Caco-2 (cell line): ENCODE measurements around the gene C3orf20. TPM values are rescaled to one million over a fixed set of nuclear protein-coding genes. Genes with fewer than 3 reads are reported as not detected.

Source experiments
- BruUV-seq: library from RNA; stranded (reverse); fragments of 400-500 nt; replicated peaks from 2 replicates; lab custom pipeline; 2021; lab: Mats Ljungman, UMichigan
- CTCF ChIA-PET: fragments of 300-600 bp; sonication (Branson Sonifier 250); formaldehyde crosslinking; loops from one replicate; lab custom pipeline; 2022; ENCODE audit warnings: antibody characterized with exemption; lab: Charles Lee
- POLR2A ChIA-PET: fragments of 300-600 bp; sonication (Branson Sonifier 250); formaldehyde crosslinking; loops from one replicate; lab custom pipeline; 2022; ENCODE audit warnings: antibody characterized with exemption; lab: Charles Lee
- DNase-seq, 2 experiments: peaks; one replicate each; pipeline versions ENCODE4 v3.0.0 to v3.0.0-alpha.2; 2020 to 2022
- H3K27me3 ChIP-seq: replicated peaks from 2 replicates; pipeline ENCODE4 v1.6.0; 2011; ENCODE audit warnings: low read length; ENCODE audit not compliant: control insufficient read depth, insufficient read depth
- H3K36me3 ChIP-seq: 2 replicates; pipeline ENCODE4 v1.5.1; 2011; ENCODE audit warnings: low read length; ENCODE audit not compliant: control insufficient read depth, insufficient read depth
- H3K4me1 ChIP-seq: fragments of 250-450 bp; sonication (Bioruptor Pico); 2 replicates; pipeline ENCODE4 v1.5.1; 2020; ENCODE audit warnings: mild to moderate bottlenecking
- H3K4me3 ChIP-seq: 2 replicates; pipeline ENCODE4 v1.5.1; 2011; ENCODE audit warnings: low read depth, mild to moderate bottlenecking, control low read depth, low read length
- H3K9me3 ChIP-seq: fragments of 250-450 bp; sonication (Bioruptor Pico); 2 replicates; pipeline ENCODE4 v1.5.1; 2020; ENCODE audit warnings: mild to moderate bottlenecking, moderate library complexity
- H3K27ac Mint-ChIP-seq: one replicate; pipeline ENCODE4 v1.8.0; 2022; ENCODE audit warnings: mixed read lengths; ENCODE audit not compliant: unreplicated experiment
- H3K27me3 Mint-ChIP-seq: one replicate; pipeline ENCODE4 v1.8.0; 2022; ENCODE audit warnings: mixed read lengths; ENCODE audit not compliant: insufficient read depth, unreplicated experiment
- H3K36me3 Mint-ChIP-seq: one replicate; pipeline ENCODE4 v1.8.0; 2022; ENCODE audit warnings: mild to moderate bottlenecking, mixed read lengths; ENCODE audit not compliant: insufficient read depth, unreplicated experiment
- H3K4me1 Mint-ChIP-seq: one replicate; pipeline ENCODE4 v1.8.0; 2022; ENCODE audit warnings: low read depth, mixed read lengths; ENCODE audit not compliant: unreplicated experiment
- H3K4me3 Mint-ChIP-seq: one replicate; pipeline ENCODE4 v1.8.0; 2022; ENCODE audit warnings: mild to moderate bottlenecking, moderate library complexity, mixed read lengths; ENCODE audit not compliant: unreplicated experiment
- H3K9me3 Mint-ChIP-seq: one replicate; pipeline ENCODE4 v1.8.0; 2022; ENCODE audit warnings: mixed read lengths; ENCODE audit not compliant: unreplicated experiment
- intact Hi-C: fragments of 100-400 bp; cut with micrococcal nuclease; formaldehyde crosslinking; loops from one replicate; pipeline ENCODE4 v1.10.0; 2022; ENCODE audit not compliant: unreplicated experiment
- total RNA-seq: library from RNA; stranded (reverse); gene quantifications from 2 replicates; pipeline ENCODE4 v1.2.3, GENCODE V29; 2022
- TF ChIP-seq, protein P1 (sequence below), 2 experiments: fragments of 200-600 bp in 1 of 2; IDR thresholded peaks; 1 replicate in 1 of 2; 2 replicates in 1 of 2; pipeline versions ENCODE4 v1.5.1 to v1.8.0; 2011 to 2022; ENCODE audit warnings: antibody characterized with exemption in 1 of 2, control low read depth in 1 of 2, inconsistent platforms in 1 of 2, low read depth in 1 of 2, low read length in 1 of 2, mild to moderate bottlenecking in 1 of 2, moderate library complexity in 1 of 2; ENCODE audit not compliant: insufficient read depth in 1 of 2, severe bottlenecking in 1 of 2, unreplicated experiment in 1 of 2

C3orf20 gene
- total RNA-seq, 1 experiment from 2014 or later: 0.09 TPM

DNA sequence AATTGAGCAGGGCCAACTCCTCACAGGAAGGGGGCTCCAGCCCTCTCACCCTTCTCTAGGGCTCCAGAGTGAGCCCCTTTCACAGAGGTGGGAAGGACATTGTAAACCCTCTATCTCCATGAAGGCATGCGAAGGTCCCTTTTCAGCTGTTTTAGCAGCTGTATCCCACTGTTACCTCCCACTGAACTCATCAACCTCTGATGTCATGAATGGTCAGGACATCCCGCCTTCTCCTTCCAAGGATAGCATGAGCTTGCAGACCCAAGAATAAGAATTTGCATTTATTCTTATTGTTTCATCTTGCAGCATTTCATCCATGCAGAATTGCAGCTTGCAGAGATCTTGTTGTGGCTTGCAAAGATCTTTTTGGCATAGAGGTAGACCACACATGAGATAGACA, 119.5 kb downstream of the C3orf20 start:
- no peaks in the 10 kb centered on the region for H3K36me3 Mint-ChIP-seq
- H3K4me3 Mint-ChIP-seq: no peak overlapping the region
- no peaks in the 10 kb centered on the region for H3K4me1 Mint-ChIP-seq
- intact Hi-C loops: no loop called here
- 0 out of 2 replicates have a peak, but pooled peaks cover 3% of the 10 kb centered on the region for H3K4me1 ChIP-seq
- no peaks in the 10 kb centered on the region for H3K9me3 ChIP-seq
- CTCF ChIA-PET: no interaction called here
- no peak for DNase-seq
- H3K27me3 ChIP-seq: no peaks in the 10 kb centered on the region
- peaks cover 2% of the 10 kb centered on the region for H3K27me3 Mint-ChIP-seq
- TF ChIP-seq, protein P1, sequence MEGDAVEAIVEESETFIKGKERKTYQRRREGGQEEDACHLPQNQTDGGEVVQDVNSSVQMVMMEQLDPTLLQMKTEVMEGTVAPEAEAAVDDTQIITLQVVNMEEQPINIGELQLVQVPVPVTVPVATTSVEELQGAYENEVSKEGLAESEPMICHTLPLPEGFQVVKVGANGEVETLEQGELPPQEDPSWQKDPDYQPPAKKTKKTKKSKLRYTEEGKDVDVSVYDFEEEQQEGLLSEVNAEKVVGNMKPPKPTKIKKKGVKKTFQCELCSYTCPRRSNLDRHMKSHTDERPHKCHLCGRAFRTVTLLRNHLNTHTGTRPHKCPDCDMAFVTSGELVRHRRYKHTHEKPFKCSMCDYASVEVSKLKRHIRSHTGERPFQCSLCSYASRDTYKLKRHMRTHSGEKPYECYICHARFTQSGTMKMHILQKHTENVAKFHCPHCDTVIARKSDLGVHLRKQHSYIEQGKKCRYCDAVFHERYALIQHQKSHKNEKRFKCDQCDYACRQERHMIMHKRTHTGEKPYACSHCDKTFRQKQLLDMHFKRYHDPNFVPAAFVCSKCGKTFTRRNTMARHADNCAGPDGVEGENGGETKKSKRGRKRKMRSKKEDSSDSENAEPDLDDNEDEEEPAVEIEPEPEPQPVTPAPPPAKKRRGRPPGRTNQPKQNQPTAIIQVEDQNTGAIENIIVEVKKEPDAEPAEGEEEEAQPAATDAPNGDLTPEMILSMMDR (IDR thresholded peaks at IDR 0.05; ENCODE audit: insufficient read depth in 1 of 2, low read depth in 1 of 2, low read length in 1 of 2, severe bottlenecking in 1 of 2, unreplicated experiment in 1 of 2): no peak
- H3K4me3 ChIP-seq: no peak overlapping the region
- H3K27ac Mint-ChIP-seq: no peak overlapping the region
- BruUV-seq: no TSS peak
- POLR2A ChIA-PET: no interaction called here
- H3K36me3 ChIP-seq: no peaks in the 10 kb centered on the region
- no peaks in the 10 kb centered on the region for H3K9me3 Mint-ChIP-seq

DNA sequence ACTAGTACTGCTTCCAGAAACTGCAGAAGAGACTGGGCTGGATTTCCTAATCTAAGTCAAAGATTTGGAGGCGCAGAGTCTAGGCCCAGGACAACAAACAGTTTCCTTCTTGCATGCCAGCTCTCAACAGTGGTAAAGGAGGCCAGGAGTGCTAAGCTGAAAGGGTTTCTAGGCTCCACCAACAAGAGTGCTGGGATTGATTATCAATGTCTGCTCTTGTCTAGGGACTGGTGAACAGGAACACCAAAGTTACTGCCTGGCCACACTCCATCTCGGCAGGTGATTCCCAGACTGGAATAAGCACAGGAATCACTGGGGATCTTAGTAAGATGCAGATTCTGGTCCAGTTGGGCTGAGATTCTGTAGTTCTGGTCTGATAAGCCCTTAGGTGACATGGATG, 121.1 kb downstream of the C3orf20 start:
- H3K9me3 ChIP-seq: no peaks in the 10 kb centered on the region
- CTCF ChIA-PET: no interaction called here
- no peaks in the 10 kb centered on the region for H3K27me3 ChIP-seq
- BruUV-seq: no TSS peak
- H3K27ac Mint-ChIP-seq: no peak overlapping the region
- POLR2A ChIA-PET: no interaction called here
- H3K27me3 Mint-ChIP-seq: peaks cover 3% of the 10 kb centered on the region
- H3K4me1 ChIP-seq: 0 out of 2 replicates have a peak, but pooled peaks cover 3% of the 10 kb centered on the region
- H3K4me1 Mint-ChIP-seq: no peaks in the 10 kb centered on the region
- H3K4me3 Mint-ChIP-seq: no peak overlapping the region
- H3K9me3 Mint-ChIP-seq: no peaks in the 10 kb centered on the region
- H3K4me3 ChIP-seq: no peak overlapping the region
- TF ChIP-seq, protein P1 (IDR thresholded peaks at IDR 0.05; ENCODE audit: insufficient read depth in 1 of 2, low read depth in 1 of 2, low read length in 1 of 2, severe bottlenecking in 1 of 2, unreplicated experiment in 1 of 2): no peak
- intact Hi-C loops: no loop called here
- H3K36me3 ChIP-seq: no peaks in the 10 kb centered on the region
- H3K36me3 Mint-ChIP-seq: no peaks in the 10 kb centered on the region
- no peak for DNase-seq

DNA sequence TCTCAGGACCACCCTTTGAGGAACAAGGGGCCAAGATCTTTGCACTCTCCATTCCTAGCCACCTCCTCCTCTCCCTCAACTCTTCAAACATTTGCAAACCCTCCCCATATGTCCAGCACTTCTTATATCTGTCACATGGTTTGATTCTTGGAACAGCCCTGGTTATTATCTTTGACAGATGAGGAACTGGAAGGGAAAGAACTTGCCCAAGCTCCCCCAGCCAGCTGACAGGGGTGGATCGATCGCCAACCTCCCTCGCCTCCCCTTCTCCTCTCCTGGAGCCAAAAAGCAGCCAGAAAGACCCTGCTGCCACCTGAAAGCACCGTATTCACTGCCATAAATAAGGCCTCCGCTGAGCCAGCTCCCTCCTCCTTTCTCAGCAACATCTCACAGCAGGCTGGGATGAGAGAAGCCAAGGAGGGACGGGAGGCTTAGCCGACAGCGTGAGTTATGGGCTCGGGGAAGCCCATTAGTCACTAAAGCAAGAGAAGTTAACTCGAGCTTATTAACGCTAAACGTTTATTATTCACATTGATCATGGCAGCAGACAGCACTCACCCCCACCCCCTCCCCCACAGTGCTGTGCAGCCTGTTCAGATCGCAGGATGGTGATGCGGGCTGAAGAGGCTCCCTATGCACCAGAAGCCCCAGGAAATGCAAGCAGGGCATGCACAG, 121.6 kb downstream of the C3orf20 start:
- Histone ChIP-seq H3K9me3 (no peaks in the 10 kb centered on the region), H3K4me3 (no peak overlapping the region), H3K36me3 (no peaks in the 10 kb centered on the region), H3K27me3 (no peaks in the 10 kb centered on the region), H3K4me1 (no peaks in the 10 kb centered on the region)
- no peak overlapping the region for H3K4me3 Mint-ChIP-seq
- TF ChIP-seq, protein P1 (IDR thresholded peaks at IDR 0.05; ENCODE audit: insufficient read depth in 1 of 2, low read depth in 1 of 2, low read length in 1 of 2, severe bottlenecking in 1 of 2, unreplicated experiment in 1 of 2): no peak
- H3K4me1 Mint-ChIP-seq: no peaks in the 10 kb centered on the region
- intact Hi-C loops: no loop called here
- ChIA-PET POLR2A (no interaction called here), CTCF (no interaction called here)
- H3K27ac Mint-ChIP-seq: no peak overlapping the region
- no peaks in the 10 kb centered on the region for H3K36me3 Mint-ChIP-seq
- peaks cover 3% of the 10 kb centered on the region for H3K27me3 Mint-ChIP-seq
- BruUV-seq: no TSS peak
- no peak for DNase-seq
- no peaks in the 10 kb centered on the region for H3K9me3 Mint-ChIP-seq
